Endothelial cell (in vitro differentiated cells): ENCODE measurements around the gene DUSP22. TPM values are rescaled to one million over a fixed set of nuclear protein-coding genes. Genes with fewer than 3 reads are reported as not detected.

ENCODE experiments used
- DNase-seq: peaks from one replicate; pipeline ENCODE4 v3.0.0; 2021; ENCODE audit warnings: low spot score
- H3K27ac Mint-ChIP-seq: one replicate; pipeline ENCODE4 v1.8.0; 2021; ENCODE audit warnings: mixed read lengths, inconsistent platforms; ENCODE audit not compliant: unreplicated experiment
- H3K27me3 Mint-ChIP-seq: one replicate; pipeline ENCODE4 v1.8.0; 2021; ENCODE audit warnings: mild to moderate bottlenecking, moderate library complexity, mixed read lengths, inconsistent platforms; ENCODE audit not compliant: unreplicated experiment
- H3K36me3 Mint-ChIP-seq: one replicate; pipeline ENCODE4 v1.8.0; 2021; ENCODE audit warnings: mild to moderate bottlenecking, low read depth, mixed read lengths, inconsistent platforms; ENCODE audit not compliant: unreplicated experiment
- H3K4me1 Mint-ChIP-seq: one replicate; pipeline ENCODE4 v1.8.0; 2021; ENCODE audit warnings: mild to moderate bottlenecking, mixed read lengths, inconsistent platforms; ENCODE audit not compliant: unreplicated experiment
- H3K4me3 Mint-ChIP-seq: one replicate; pipeline ENCODE4 v1.8.0; 2021; ENCODE audit warnings: mild to moderate bottlenecking, mixed read lengths, inconsistent platforms; ENCODE audit not compliant: unreplicated experiment
- H3K9me3 Mint-ChIP-seq: one replicate; pipeline ENCODE4 v1.8.0; 2021; ENCODE audit warnings: mixed read lengths, inconsistent platforms; ENCODE audit not compliant: unreplicated experiment
- CTCF ChIP-seq: fragments of 200-600 bp; sonication (generic); IDR thresholded peaks from one replicate; pipeline ENCODE4 v1.5.0; 2021; ENCODE audit warnings: antibody characterized with exemption; ENCODE audit not compliant: unreplicated experiment
- total RNA-seq: library from RNA; stranded (reverse); fragmentation: NEBNext Ultra II Directional; extraction: Animal tissue kit (Norgen Biotek cat#: 25700); gene quantifications from one replicate; pipeline ENCODE4 v1.2.1, GENCODE V29; 2021; ENCODE audit not compliant: unreplicated experiment

The DUSP22 gene
- total RNA-seq, 1 donor from 2014 or later, result 57.3 TPM

GRCh38 chr6:335572-335971, 43.3 kb downstream of the DUSP22 start:
- DNase-seq, result no peak
- Mint-ChIP-seq H3K36me3 (peaks cover 7% of the 10 kb centered on the region), H3K4me1 (no peaks in the 10 kb centered on the region), H3K27me3 (no peaks in the 10 kb centered on the region), H3K9me3 (peaks cover 13% of the 10 kb centered on the region), H3K27ac (no peak overlapping the region), H3K4me3 (no peak overlapping the region)
- no peak for TF ChIP-seq CTCF

- no peak for TF ChIP-seq CTCF
- DNase-seq, result no peak
- H3K4me3 Mint-ChIP-seq, result no peak overlapping the region
- H3K4me1 Mint-ChIP-seq, result no peaks in the 10 kb centered on the region
- peaks cover 18% of the 10 kb centered on the region for H3K9me3 Mint-ChIP-seq
- peaks cover 2% of the 10 kb centered on the region for H3K27me3 Mint-ChIP-seq
- H3K36me3 Mint-ChIP-seq, result peaks cover 8% of the 10 kb centered on the region
- no peak overlapping the region for H3K27ac Mint-ChIP-seq
Measured at GRCh38 chr6:336159-337114, 44.1 kb downstream of the DUSP22 start.

GRCh38 chr6:337805-338368, 45.6 kb downstream of the DUSP22 start:
- H3K27me3 Mint-ChIP-seq, result peaks cover 4% of the 10 kb centered on the region
- no peak overlapping the region for H3K4me3 Mint-ChIP-seq
- H3K27ac Mint-ChIP-seq, result no peak overlapping the region
- no peaks in the 10 kb centered on the region for H3K4me1 Mint-ChIP-seq
- TF ChIP-seq CTCF, result no peak
- peaks cover 14% of the 10 kb centered on the region for H3K36me3 Mint-ChIP-seq
- peaks cover 24% of the 10 kb centered on the region for H3K9me3 Mint-ChIP-seq
- DNase-seq, result no peak

GRCh38 chr6:338815-339262, 46.6 kb downstream of the DUSP22 start:
- peaks cover 4% of the 10 kb centered on the region for H3K27me3 Mint-ChIP-seq
- peaks cover 19% of the 10 kb centered on the region for H3K36me3 Mint-ChIP-seq
- TF ChIP-seq CTCF, result no peak
- no peak overlapping the region for H3K27ac Mint-ChIP-seq
- no peak for DNase-seq
- no peaks in the 10 kb centered on the region for H3K4me1 Mint-ChIP-seq
- H3K9me3 Mint-ChIP-seq, result peaks cover 30% of the 10 kb centered on the region
- no peak overlapping the region for H3K4me3 Mint-ChIP-seq

GRCh38 chr6:339480-339879, 47.2 kb downstream of the DUSP22 start:
- H3K4me1 Mint-ChIP-seq, result no peaks in the 10 kb centered on the region
- H3K27ac Mint-ChIP-seq, result no peak overlapping the region
- H3K9me3 Mint-ChIP-seq, result peaks cover 36% of the 10 kb centered on the region
- H3K36me3 Mint-ChIP-seq, result peaks cover 25% of the 10 kb centered on the region
- peaks cover 4% of the 10 kb centered on the region for H3K27me3 Mint-ChIP-seq
- H3K4me3 Mint-ChIP-seq, result no peak overlapping the region
- DNase-seq, result no peak
- TF ChIP-seq CTCF, result no peak
